Stimulated activated CD8-positive, alpha-beta memory T cell treated with anti-CD3 and anti-CD28 coated beads, Interleukin-4, amount 100 ng/mL, for 1 hour (primary cell): ENCODE results near the gene MTHFR.

ENCODE experiments used
- DNase-seq, 2 donors: peaks; one replicate each; pipeline ENCODE4 v3.0.0-alpha.2; 2020; ENCODE audit warnings: low read depth in 2 of 2, low spot score in 1 of 2

MTHFR gene

DNA sequence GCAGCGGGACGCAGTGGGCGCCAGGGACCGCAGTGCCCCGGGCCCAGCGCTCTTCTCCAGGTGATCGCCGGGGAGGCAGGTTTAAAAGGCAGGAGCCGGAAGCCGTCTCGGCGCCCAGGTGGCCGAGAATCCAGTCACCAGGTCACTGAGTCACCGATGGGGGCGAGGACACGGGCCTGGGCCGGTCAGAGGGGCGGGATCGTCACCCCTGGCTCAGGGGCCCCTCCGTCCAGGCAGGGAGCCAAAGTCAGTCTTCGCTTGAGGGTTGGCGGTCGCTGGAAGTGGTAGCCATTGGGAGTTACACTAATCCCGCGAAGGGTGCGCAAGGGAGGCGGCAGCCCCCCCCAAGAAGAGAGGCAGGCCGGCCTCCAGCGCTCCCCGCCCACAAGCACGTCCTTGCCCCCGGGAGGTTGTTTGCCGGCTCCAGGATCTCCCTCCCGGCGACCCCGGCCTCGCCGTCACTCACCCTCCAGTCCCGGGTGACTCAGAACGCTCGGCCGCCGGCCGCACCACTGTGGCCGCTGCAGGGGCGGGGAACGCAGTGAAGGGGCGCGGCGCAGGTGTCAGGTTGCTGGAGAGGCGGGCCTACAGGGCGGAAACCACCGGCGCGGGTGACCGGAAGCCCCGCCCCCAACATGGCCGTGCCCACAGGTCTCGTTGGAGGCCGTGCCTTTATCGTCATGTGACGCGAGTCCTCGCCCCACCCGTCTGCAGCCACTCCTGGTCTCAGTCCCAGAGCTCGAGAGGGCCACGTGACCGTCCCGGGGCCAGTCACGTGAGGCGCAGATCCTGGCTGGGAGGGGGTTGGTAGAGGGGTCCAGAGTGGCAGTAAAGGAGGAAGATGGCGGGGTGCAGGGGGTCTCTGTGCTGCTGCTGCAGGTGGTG lies at the start of gene MTHFR, which contains the start of gene CLCN6:
Gene MTHFR (minus strand): TSS at position 543 of the 885 bp plus-strand sequence. CDS start 2,848 bp downstream, outside the sequence.
Gene CLCN6 (plus strand): TSS at position 770 of the 885 bp plus-strand sequence. CDS start 72 bp downstream, at position 842.
- DNase-seq, result peak; percentile 90 to 95

GRCh38 chr1:11855430-11855829 lies 49.7 kb upstream of the MTHFR start:
- no peak for DNase-seq

GRCh38 chr1:11854519-11854918 lies 48.8 kb upstream of the MTHFR start:
- no peak for DNase-seq

DNA sequence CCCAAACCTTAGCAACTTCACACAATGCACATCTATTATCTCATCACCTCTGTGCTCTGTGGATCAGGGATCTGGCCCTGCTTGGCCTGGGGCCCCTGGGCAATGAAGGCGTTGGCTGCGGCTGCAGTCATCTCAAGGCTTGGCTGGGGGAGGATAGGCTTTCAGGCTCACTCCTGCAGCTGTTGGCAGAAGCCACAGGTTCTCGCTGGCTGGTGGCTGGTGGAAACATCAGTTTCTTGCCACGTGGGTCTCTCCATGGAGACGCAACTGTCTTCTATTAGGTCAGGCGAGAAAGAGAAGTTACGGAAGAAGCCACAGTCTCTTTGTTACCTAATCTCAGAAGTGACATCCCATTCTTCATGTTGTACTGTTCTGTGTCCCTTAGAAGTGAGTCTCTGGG lies 45.4 kb upstream of the MTHFR start:
- DNase-seq, result no peak

- DNase-seq, result no peak
Observed at GRCh38 chr1:11850156-11850555, 44.4 kb upstream of the MTHFR start.

GRCh38 chr1:11848373-11848700 lies 42.6 kb upstream of the MTHFR start:
- no peak for DNase-seq

DNA sequence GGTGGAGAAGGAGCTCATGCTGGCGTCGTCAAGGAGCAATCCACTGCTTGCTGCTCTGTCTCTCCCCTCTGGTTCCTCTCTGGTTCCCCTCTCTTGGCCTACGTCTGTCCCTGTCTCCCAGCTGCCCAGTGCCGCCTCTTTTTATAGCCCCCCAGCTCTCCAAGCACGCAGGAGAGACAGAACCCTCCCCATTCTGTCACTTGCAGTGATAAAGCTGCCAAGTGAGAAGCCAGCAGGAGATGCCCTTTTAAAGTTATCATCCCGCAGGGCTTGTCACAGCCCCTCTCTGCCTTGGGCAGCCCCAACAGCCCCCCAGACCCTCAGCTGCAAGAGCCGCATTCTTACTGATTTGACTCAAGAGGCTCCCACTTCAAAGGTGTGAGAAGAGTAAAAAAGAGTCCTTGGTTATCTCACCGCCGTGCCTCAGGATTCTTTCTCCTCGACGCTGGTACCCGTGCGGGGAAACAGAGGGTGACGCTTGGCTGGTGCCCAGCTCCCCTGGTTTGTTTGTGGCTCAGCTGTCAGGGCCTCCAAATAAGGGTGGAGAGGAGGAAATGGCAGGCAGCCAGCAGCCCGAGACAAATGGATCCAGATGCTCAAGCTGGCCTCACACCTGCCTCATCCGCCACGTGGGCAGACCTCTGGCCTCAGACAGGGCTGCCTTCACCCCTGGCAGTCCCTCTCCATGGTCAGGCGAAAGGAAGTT lies 42.1 kb upstream of the MTHFR start, which contains the start of gene NPPA:
Gene NPPA (minus strand): TSS at position 117 of the 706 bp plus-strand sequence. CDS start 99 bp downstream, at position 18.
- DNase-seq, result no peak

DNA sequence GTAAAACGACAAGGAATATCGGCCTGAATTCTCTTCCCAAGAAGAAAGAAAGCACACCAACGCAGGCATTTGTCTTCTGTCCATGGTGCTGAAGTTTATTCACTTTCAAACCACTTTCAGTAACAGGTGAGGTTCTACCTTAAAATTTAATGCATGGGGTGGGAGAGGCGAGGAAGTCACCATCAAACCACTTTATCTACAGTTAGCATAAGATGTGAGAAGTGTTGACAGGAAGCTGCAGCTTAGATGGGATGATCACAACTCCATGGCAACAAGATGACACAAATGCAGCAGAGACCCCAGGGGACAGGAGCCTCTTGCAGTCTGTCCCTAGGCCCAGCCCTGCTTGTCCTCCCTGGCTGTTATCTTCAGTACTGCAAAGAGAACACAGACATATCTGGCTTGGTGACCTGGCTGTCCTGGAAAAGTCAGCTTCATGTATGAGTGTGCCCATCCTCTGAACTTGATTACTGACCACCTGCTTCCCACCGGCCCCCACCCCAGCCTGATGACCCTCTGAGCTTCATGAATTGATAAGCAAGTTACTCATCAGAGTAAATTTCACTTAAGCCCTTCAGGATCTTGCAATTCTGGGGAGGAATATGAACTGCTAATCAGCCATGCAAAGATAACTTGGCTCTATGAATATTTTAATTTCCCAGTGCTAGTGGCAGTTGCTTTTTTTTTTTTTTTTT lies 40.0 kb upstream of the MTHFR start:
- DNase-seq, result no peak

- DNase-seq, result no peak
Observed at GRCh38 chr1:11842154-11843041, 36.6 kb upstream of the MTHFR start.

DNA sequence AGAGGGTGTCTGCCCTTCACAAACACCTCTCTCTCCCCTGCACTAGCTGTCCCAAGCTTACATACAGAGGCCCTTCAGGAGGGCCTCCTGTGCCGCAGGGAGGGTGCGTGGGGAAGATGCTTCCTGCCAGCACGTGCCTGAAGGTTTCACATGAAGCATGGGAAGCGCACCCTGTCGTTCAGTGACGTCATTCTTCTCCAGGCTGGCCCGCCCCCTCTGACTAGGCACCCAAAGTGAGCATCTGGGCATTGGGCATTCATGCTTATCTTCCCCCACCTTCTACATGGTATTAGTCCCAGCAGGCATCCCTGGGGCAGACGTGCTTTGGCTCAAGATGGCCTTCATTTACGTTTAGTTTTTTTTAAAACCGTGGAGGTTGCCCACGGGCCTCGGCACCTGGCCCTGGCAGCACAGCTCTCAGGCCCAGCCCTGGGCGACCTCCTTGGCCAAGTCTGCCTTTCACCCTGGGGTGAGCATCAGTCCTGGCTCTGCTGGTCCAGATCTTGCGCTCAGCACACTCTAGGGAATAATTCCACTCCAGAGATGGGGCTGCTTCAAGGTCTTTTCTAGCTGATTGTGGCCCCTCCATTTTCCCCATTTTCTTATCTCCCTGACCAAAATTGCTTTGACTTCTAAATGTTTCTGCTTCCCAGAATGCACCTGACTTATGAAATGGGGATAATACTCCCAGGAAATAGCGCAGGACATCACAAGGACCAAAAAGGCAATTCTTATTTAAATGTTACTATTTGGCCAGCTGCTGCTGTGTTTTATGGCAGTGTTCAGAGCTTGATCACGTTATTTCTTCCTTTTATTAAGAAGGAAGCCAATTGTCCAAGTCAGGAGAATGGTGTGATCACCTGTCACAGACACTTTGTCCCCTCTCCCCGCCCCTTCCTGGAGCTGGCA lies 35.7 kb upstream of the MTHFR start:
- DNase-seq, result no peak

- DNase-seq, result no peak
Observed at GRCh38 chr1:11839727-11840705, 34.3 kb upstream of the MTHFR start.

GRCh38 chr1:11838349-11839272 lies 32.8 kb upstream of the MTHFR start:
- DNase-seq, result peak; percentile 36 to 55

DNA sequence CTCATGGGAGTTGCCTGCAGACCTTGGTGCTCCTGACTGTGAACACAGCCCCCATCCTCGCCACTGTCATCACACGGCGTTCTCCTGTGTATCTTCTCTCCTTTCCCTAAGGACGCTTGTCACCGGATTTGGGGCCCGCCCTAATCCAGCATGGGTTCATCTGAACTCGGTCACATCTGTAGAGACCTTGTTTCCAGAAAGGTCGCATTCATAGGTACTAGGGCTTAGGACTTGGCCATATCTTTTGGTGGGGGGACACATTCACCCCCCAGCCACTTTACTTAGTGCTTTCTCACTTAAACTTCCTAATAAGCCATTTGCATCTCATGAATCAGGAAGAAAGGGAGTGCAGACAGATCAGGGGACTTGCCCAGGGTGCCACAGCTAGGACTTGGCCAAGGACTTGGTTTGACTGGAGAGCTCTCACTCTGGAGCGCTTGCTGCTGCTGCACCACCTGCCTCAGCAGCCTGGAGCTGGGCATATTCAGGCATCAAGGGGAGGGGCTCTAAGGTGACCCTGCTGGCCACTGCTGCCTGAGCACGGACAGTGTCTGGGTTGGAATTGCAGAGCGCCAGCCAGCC lies 32.1 kb upstream of the MTHFR start:
- no peak for DNase-seq

GRCh38 chr1:11836955-11837766 lies 31.4 kb upstream of the MTHFR start:
- DNase-seq, result no peak

DNA sequence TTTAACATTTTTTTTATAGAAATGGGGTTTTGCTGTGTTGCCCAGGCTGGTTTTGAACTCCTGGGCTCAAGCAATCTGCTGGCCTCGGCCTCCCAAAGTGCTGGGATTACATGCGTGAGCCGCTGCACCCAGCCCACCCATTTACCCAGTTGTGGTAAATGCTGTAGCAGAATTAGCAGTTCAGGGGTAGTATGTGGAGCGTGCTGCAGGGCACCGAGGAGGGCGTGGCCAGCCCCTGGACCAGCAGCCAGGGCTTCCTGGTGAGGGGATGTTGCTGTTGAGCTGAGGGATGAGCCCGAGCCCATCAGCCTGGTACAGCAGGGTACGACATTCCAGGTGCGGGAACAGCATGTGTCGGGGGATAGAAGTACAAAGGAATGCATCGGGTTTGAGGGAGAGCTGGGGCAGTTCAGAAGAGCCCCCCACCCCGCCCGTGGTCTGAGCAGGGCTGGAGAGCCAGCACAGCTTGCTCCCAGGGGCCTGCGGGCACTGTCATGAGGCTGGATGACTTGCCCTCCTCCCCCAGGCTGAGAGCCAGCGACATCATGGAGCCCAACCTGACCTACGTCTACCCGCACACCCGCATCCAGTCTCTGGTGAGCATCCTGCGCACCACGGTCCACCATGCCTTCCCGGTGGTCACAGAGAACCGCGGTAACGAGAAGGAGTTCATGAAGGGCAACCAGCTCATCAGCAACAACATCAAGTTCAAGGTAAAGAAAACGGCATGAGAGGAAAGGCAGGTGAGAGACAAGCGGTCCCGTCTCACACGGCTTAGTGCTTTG lies 29.9 kb upstream of the MTHFR start:
- DNase-seq, result no peak
